HCT116 (cell line): ENCODE results near the gene DBN1.

Experiments used
- EZH2 ChIP-seq: fragments of 200-600 bp; sonication (generic); IDR thresholded peaks from 2 replicates; pipeline ENCODE4 v1.6.1; 2017; ENCODE audit warnings: antibody characterized with exemption, mixed run types
- POLR2A ChIP-seq: IDR thresholded peaks from 2 replicates; pipeline ENCODE4 v1.7.0; 2011; ENCODE audit warnings: borderline replicate concordance; ENCODE audit not compliant: insufficient read depth, insufficient read length; ENCODE audit errors: extremely low read depth
- POLR2AphosphoS5 ChIP-seq: IDR thresholded peaks from 2 replicates; pipeline ENCODE4 v1.6.1; 2011; ENCODE audit warnings: mild to moderate bottlenecking, low read depth, low read length, moderate library complexity
- RAD21 ChIP-seq: IDR thresholded peaks from 2 replicates; pipeline ENCODE4 v1.6.1; 2012; ENCODE audit warnings: low read depth, mild to moderate bottlenecking
- SP1 ChIP-seq: IDR thresholded peaks from 2 replicates; pipeline ENCODE4 v1.6.1; 2012; ENCODE audit warnings: low read depth
- SRF ChIP-seq: IDR thresholded peaks from 2 replicates; pipeline ENCODE4 v1.6.1; 2012; ENCODE audit warnings: low read depth
- TCF7L2 ChIP-seq: IDR thresholded peaks from 2 replicates; pipeline ENCODE4 v1.7.0; 2011; ENCODE audit warnings: borderline replicate concordance, inconsistent platforms; ENCODE audit not compliant: insufficient read depth, insufficient read length; ENCODE audit errors: extremely low read depth
- YY1 ChIP-seq: IDR thresholded peaks from 2 replicates; pipeline ENCODE4 v1.6.1; 2011; ENCODE audit warnings: low read length, low read depth, moderate library complexity, mild to moderate bottlenecking; ENCODE audit not compliant: insufficient replicate concordance; ENCODE audit errors: extremely low read depth
- ZFX ChIP-seq: fragments of 450-650 bp; IDR thresholded peaks from 2 replicates; pipeline ENCODE4 v1.6.1; 2017
- ZNF274 ChIP-seq: fragments of 200-500 bp; sonication (Bioruptor generic); IDR thresholded peaks from 2 replicates; pipeline ENCODE4 v1.6.1; 2014; ENCODE audit warnings: mild to moderate bottlenecking, low read depth, low read length, inconsistent platforms
- TF ChIP-seq, protein P1 (sequence below), 3 experiments: fragments of 200-600 bp in 1 of 3; sonication (generic) in 1 of 3; IDR thresholded peaks in 2 of 3; conservative IDR thresholded peaks in 1 of 3; 2 replicates each; pipeline ENCODE4 v1.5.1; 2012 to 2017; ENCODE audit warnings: low read depth in 2 of 3, low read length in 2 of 3, antibody characterized with exemption in 1 of 3, borderline replicate concordance in 1 of 3, control low read depth in 1 of 3, mild to moderate bottlenecking in 1 of 3, mixed read lengths in 1 of 3, mixed run types in 1 of 3, moderate library complexity in 1 of 3; ENCODE audit not compliant: insufficient read depth in 1 of 3
- TF ChIP-seq, protein P2 (sequence below): IDR thresholded peaks from 2 replicates; pipeline ENCODE4 v1.6.1; 2012

DNA sequence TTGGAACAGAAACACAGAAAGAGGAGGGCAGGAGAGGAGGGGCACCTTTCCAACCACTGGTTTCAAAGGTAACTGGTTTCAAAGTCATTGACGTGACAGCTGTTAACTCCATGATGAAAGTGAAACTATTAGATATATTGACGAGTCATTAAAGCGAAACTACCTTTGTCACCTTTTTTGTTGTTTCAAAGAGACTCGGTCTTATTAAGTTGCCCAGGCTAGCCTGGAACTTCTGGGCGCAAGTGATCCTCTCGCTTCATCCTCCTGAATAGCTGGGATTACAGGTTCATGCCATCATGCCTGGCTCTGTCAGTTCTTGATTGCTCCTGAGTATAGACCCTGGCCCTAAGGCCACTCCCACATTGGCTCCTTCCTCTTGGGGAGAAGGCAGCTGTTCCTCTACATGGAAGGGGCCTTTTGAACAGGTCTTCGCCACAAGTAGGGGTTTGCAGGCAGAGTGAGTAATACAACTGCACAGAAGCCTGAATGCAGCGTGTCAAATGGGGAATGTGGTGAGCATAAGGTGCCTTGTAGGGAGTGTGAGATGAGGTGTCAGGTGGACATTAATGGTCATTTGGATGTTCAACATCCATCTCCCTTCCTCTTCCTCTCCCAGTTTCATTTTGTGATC is 60.7 kb downstream of the DBN1 start:
- TF ChIP-seq, protein P1, sequence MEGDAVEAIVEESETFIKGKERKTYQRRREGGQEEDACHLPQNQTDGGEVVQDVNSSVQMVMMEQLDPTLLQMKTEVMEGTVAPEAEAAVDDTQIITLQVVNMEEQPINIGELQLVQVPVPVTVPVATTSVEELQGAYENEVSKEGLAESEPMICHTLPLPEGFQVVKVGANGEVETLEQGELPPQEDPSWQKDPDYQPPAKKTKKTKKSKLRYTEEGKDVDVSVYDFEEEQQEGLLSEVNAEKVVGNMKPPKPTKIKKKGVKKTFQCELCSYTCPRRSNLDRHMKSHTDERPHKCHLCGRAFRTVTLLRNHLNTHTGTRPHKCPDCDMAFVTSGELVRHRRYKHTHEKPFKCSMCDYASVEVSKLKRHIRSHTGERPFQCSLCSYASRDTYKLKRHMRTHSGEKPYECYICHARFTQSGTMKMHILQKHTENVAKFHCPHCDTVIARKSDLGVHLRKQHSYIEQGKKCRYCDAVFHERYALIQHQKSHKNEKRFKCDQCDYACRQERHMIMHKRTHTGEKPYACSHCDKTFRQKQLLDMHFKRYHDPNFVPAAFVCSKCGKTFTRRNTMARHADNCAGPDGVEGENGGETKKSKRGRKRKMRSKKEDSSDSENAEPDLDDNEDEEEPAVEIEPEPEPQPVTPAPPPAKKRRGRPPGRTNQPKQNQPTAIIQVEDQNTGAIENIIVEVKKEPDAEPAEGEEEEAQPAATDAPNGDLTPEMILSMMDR (IDR thresholded peaks at IDR 0.05 in 2 of 3, conservative IDR thresholded peaks at IDR 0.05 in 1 of 3; ENCODE audit: borderline replicate concordance in 1 of 3, insufficient read depth in 1 of 3, low read depth in 2 of 3, low read length in 2 of 3) = no peak
- TF ChIP-seq ZNF274 = no peak
- TF ChIP-seq EZH2 = no peak
- no peak for TF ChIP-seq POLR2A
- TF ChIP-seq YY1 = no peak
- no peak for TF ChIP-seq TCF7L2
- no peak for TF ChIP-seq SP1
- TF ChIP-seq, protein P2, sequence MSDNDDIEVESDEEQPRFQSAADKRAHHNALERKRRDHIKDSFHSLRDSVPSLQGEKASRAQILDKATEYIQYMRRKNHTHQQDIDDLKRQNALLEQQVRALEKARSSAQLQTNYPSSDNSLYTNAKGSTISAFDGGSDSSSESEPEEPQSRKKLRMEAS = no peak
- TF ChIP-seq RAD21 = no peak
- no peak for TF ChIP-seq POLR2AphosphoS5
- no peak for TF ChIP-seq ZFX
- no peak for TF ChIP-seq SRF
